Caco-2 (cell line): ENCODE results near the gene NCAPG. TPM values are rescaled to one million over a fixed set of nuclear protein-coding genes. Genes with fewer than 3 reads are reported as not detected.
A peak's percentile ranks its signal among the peaks of the same experiment; 100 is the strongest.

Source experiments
- BruUV-seq: library from RNA; stranded (reverse); fragments of 400-500 nt; replicated peaks from 2 replicates; lab custom pipeline; 2021; lab: Mats Ljungman, UMichigan
- CTCF ChIA-PET: fragments of 300-600 bp; sonication (Branson Sonifier 250); formaldehyde crosslinking; loops from one replicate; lab custom pipeline; 2022; ENCODE audit warnings: antibody characterized with exemption; lab: Charles Lee
- POLR2A ChIA-PET: fragments of 300-600 bp; sonication (Branson Sonifier 250); formaldehyde crosslinking; loops from one replicate; lab custom pipeline; 2022; ENCODE audit warnings: antibody characterized with exemption; lab: Charles Lee
- DNase-seq, 2 experiments: peaks; one replicate each; pipeline versions ENCODE4 v3.0.0 to v3.0.0-alpha.2; 2020 to 2022
- H3K27me3 ChIP-seq: replicated peaks from 2 replicates; pipeline ENCODE4 v1.6.0; 2011; ENCODE audit warnings: low read length; ENCODE audit not compliant: control insufficient read depth, insufficient read depth
- H3K36me3 ChIP-seq: 2 replicates; pipeline ENCODE4 v1.5.1; 2011; ENCODE audit warnings: low read length; ENCODE audit not compliant: control insufficient read depth, insufficient read depth
- H3K4me1 ChIP-seq: fragments of 250-450 bp; sonication (Bioruptor Pico); 2 replicates; pipeline ENCODE4 v1.5.1; 2020; ENCODE audit warnings: mild to moderate bottlenecking
- H3K4me3 ChIP-seq: 2 replicates; pipeline ENCODE4 v1.5.1; 2011; ENCODE audit warnings: low read depth, mild to moderate bottlenecking, control low read depth, low read length
- H3K9me3 ChIP-seq: fragments of 250-450 bp; sonication (Bioruptor Pico); 2 replicates; pipeline ENCODE4 v1.5.1; 2020; ENCODE audit warnings: mild to moderate bottlenecking, moderate library complexity
- H3K27ac Mint-ChIP-seq: one replicate; pipeline ENCODE4 v1.8.0; 2022; ENCODE audit warnings: mixed read lengths; ENCODE audit not compliant: unreplicated experiment
- H3K27me3 Mint-ChIP-seq: one replicate; pipeline ENCODE4 v1.8.0; 2022; ENCODE audit warnings: mixed read lengths; ENCODE audit not compliant: insufficient read depth, unreplicated experiment
- H3K36me3 Mint-ChIP-seq: one replicate; pipeline ENCODE4 v1.8.0; 2022; ENCODE audit warnings: mild to moderate bottlenecking, mixed read lengths; ENCODE audit not compliant: insufficient read depth, unreplicated experiment
- H3K4me1 Mint-ChIP-seq: one replicate; pipeline ENCODE4 v1.8.0; 2022; ENCODE audit warnings: low read depth, mixed read lengths; ENCODE audit not compliant: unreplicated experiment
- H3K4me3 Mint-ChIP-seq: one replicate; pipeline ENCODE4 v1.8.0; 2022; ENCODE audit warnings: mild to moderate bottlenecking, moderate library complexity, mixed read lengths; ENCODE audit not compliant: unreplicated experiment
- H3K9me3 Mint-ChIP-seq: one replicate; pipeline ENCODE4 v1.8.0; 2022; ENCODE audit warnings: mixed read lengths; ENCODE audit not compliant: unreplicated experiment
- intact Hi-C: fragments of 100-400 bp; cut with micrococcal nuclease; formaldehyde crosslinking; loops from one replicate; pipeline ENCODE4 v1.10.0; 2022; ENCODE audit not compliant: unreplicated experiment
- total RNA-seq: library from RNA; stranded (reverse); gene quantifications from 2 replicates; pipeline ENCODE4 v1.2.3, GENCODE V29; 2022
- TF ChIP-seq, protein P1 (sequence below), 2 experiments: fragments of 200-600 bp in 1 of 2; IDR thresholded peaks; 1 replicate in 1 of 2; 2 replicates in 1 of 2; pipeline versions ENCODE4 v1.5.1 to v1.8.0; 2011 to 2022; ENCODE audit warnings: antibody characterized with exemption in 1 of 2, control low read depth in 1 of 2, inconsistent platforms in 1 of 2, low read depth in 1 of 2, low read length in 1 of 2, mild to moderate bottlenecking in 1 of 2, moderate library complexity in 1 of 2; ENCODE audit not compliant: insufficient read depth in 1 of 2, severe bottlenecking in 1 of 2, unreplicated experiment in 1 of 2

Gene NCAPG
- total RNA-seq, 1 experiment from 2014 or later: 54.0 TPM

- TF ChIP-seq, protein P1, sequence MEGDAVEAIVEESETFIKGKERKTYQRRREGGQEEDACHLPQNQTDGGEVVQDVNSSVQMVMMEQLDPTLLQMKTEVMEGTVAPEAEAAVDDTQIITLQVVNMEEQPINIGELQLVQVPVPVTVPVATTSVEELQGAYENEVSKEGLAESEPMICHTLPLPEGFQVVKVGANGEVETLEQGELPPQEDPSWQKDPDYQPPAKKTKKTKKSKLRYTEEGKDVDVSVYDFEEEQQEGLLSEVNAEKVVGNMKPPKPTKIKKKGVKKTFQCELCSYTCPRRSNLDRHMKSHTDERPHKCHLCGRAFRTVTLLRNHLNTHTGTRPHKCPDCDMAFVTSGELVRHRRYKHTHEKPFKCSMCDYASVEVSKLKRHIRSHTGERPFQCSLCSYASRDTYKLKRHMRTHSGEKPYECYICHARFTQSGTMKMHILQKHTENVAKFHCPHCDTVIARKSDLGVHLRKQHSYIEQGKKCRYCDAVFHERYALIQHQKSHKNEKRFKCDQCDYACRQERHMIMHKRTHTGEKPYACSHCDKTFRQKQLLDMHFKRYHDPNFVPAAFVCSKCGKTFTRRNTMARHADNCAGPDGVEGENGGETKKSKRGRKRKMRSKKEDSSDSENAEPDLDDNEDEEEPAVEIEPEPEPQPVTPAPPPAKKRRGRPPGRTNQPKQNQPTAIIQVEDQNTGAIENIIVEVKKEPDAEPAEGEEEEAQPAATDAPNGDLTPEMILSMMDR (IDR thresholded peaks at IDR 0.05; ENCODE audit: insufficient read depth in 1 of 2, low read depth in 1 of 2, low read length in 1 of 2, severe bottlenecking in 1 of 2, unreplicated experiment in 1 of 2): no peak
- H3K27ac Mint-ChIP-seq: no peak overlapping the region
- no peaks in the 10 kb centered on the region for H3K27me3 Mint-ChIP-seq
- H3K36me3 ChIP-seq: no peaks in the 10 kb centered on the region
- peaks cover under 1% of the 10 kb centered on the region; the same call in 1 of the 2 replicates for H3K4me1 ChIP-seq
- intact Hi-C loops: loop anchor here (5.0 kb wide), 1 partner anchor 208 kb away; no protein-coding TSS in a partner anchor
- no peak overlapping the region for H3K4me3 Mint-ChIP-seq
- no peaks in the 10 kb centered on the region for H3K9me3 Mint-ChIP-seq
- H3K9me3 ChIP-seq: no peaks in the 10 kb centered on the region
- peaks cover 52% of the 10 kb centered on the region for H3K36me3 Mint-ChIP-seq
- H3K4me1 Mint-ChIP-seq: peaks cover 13% of the 10 kb centered on the region
- ChIA-PET CTCF (no interaction called here), POLR2A (no interaction called here)
- no peak for DNase-seq
- BruUV-seq: no TSS peak
- no peaks in the 10 kb centered on the region for H3K27me3 ChIP-seq
- H3K4me3 ChIP-seq: no peak overlapping the region
Observed at GRCh38 chr4:17805580-17806155, 5.1 kb upstream of the NCAPG start.

DNA sequence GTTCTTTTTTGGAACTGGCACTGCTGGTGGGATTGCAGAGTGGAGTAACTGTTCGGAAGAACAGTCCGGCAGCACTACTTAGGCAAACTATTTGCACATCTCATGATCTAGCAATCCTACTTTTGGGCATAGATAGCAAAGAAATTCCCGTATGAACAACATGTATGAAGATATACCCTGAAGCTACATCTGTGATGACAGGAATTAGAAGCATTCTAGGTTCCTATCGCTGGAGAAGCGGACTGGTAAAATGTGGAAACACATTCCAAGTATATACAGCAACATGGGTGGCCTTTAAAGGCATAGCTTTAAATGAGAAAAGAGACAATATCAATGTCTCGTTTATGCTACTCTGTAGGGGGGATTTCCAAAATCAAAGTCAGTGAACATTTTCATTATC is 3.3 kb upstream of the NCAPG start:
- no peak overlapping the region for H3K4me3 ChIP-seq
- no peaks in the 10 kb centered on the region for H3K4me1 ChIP-seq
- BruUV-seq: no TSS peak
- Mint-ChIP-seq H3K4me1 (peaks cover 24% of the 10 kb centered on the region), H3K9me3 (no peaks in the 10 kb centered on the region), H3K36me3 (peaks cover 55% of the 10 kb centered on the region), H3K27ac (no peak overlapping the region), H3K4me3 (peak overlapping the region; percentile 9), H3K27me3 (no peaks in the 10 kb centered on the region)
- H3K36me3 ChIP-seq: no peaks in the 10 kb centered on the region
- ChIA-PET CTCF (no interaction called here), POLR2A (no interaction called here)
- TF ChIP-seq, protein P1 (IDR thresholded peaks at IDR 0.05; ENCODE audit: insufficient read depth in 1 of 2, low read depth in 1 of 2, low read length in 1 of 2, severe bottlenecking in 1 of 2, unreplicated experiment in 1 of 2): no peak
- DNase-seq: no peak
- H3K9me3 ChIP-seq: no peaks in the 10 kb centered on the region
- H3K27me3 ChIP-seq: no peaks in the 10 kb centered on the region
- intact Hi-C loops: loop anchor here (5.0 kb wide), 1 partner anchor 210 kb away; no protein-coding TSS in a partner anchor

DNA sequence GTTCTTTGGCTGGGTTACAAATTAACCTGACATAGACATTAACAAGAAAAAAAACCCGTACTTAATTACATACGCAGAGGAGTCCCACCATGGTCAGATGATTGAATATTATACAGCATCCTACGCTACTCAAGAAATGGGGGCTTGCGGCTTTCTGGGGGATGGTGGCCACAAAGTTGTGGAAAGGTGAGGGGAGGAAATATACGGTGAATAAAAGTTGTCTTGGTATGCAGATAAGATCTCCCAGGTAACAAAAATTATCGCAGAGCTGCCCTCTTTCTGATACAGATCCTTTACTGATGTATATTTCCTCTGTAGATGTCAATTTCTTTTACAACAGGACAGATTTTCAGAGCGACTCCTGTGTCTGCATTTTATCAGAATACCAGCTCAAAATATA is 1.1 kb upstream of the NCAPG start:
- H3K4me1 ChIP-seq: peaks cover 5% of the 10 kb centered on the region; the same call in 1 of the 2 replicates
- DNase-seq: no peak
- H3K4me3 ChIP-seq: peak overlapping the region; percentile 94
- ChIA-PET POLR2A (interaction anchor here (1.4 kb wide), 3 partner anchors 195 to 233 kb away, joined by 4 to 7 read pairs (median 4); partner anchors contain the start of genes LAP3 and MED28), CTCF (no interaction called here)
- H3K4me3 Mint-ChIP-seq: peak overlapping the region; percentile 90
- no peaks in the 10 kb centered on the region for H3K9me3 Mint-ChIP-seq
- BruUV-seq: no TSS peak
- H3K36me3 ChIP-seq: no peaks in the 10 kb centered on the region
- intact Hi-C loops: loop anchor here (1.0 to 5.0 kb wide), 3 partner anchors 211 to 232 kb away; partner anchors contain the start of genes LAP3 and LCORL
- H3K27me3 Mint-ChIP-seq: no peaks in the 10 kb centered on the region
- H3K36me3 Mint-ChIP-seq: peaks cover 41% of the 10 kb centered on the region
- no peaks in the 10 kb centered on the region for H3K27me3 ChIP-seq
- TF ChIP-seq, protein P1 (IDR thresholded peaks at IDR 0.05; ENCODE audit: insufficient read depth in 1 of 2, low read depth in 1 of 2, low read length in 1 of 2, severe bottlenecking in 1 of 2, unreplicated experiment in 1 of 2): no peak
- peak overlapping the region; percentile 95 for H3K27ac Mint-ChIP-seq
- peaks cover 24% of the 10 kb centered on the region for H3K4me1 Mint-ChIP-seq
- no peaks in the 10 kb centered on the region for H3K9me3 ChIP-seq
